ENCODE measurements around the gene SYTL4. TPM values are rescaled to one million over a fixed set of nuclear protein-coding genes. Genes with fewer than 3 reads are reported as not detected.
"Not testable (repeated sequence)": the region's sequence is repeated elsewhere in the genome, so short reads cannot be mapped to it uniquely, and the experiment has no call there.

The SYTL4 gene
- total RNA-seq (2022) (1.9 and 2.1 TPM in 2 replicates), Bru-seq, nascent RNA (percentile 26 among the genes with signal in this experiment), BruChase-seq, experiment 1, labeled RNA remaining after a 6-hour chase (percentile 34 among the genes with signal in this experiment), BruChase-seq, experiment 2, labeled RNA remaining after a 2-hour chase (percentile 33 among the genes with signal in this experiment)
- long read RNA-seq, result 0 reads

- ChIA-PET CTCF (interaction anchor here (0.5 to 2.7 kb wide), 7 partner anchors 19 to 89 kb away, joined by 3 to 17 read pairs (median 3); partner anchors contain the start of gene CSTF2), POLR2A (interaction anchor here (0.9 to 1.2 kb wide), 2 partner anchors 10 to 13 kb away, joined by 3 to 4 read pairs; no protein-coding TSS in a partner anchor)
- Mint-ChIP-seq H3K4me3 (ENCODE audit: unreplicated experiment) (peak within 1 kb of the TSS; percentile 84), H3K36me3 (ENCODE audit: insufficient read depth, unreplicated experiment) (peaks cover 5% of the 10 kb centered on the region), H3K27ac (ENCODE audit: low read depth, unreplicated experiment) (no peak within 1 kb of the TSS), H3K9me3 (ENCODE audit: unreplicated experiment) (no peaks in the 10 kb centered on the region), H3K27me3 (ENCODE audit: insufficient read depth, unreplicated experiment) (peaks cover 68% of the 10 kb centered on the region), H3K4me1 (ENCODE audit: insufficient read depth, unreplicated experiment) (no peaks in the 10 kb centered on the region)
- no TSS peak for BruUV-seq (replicated peaks)
- TF ChIP-seq, protein P1, sequence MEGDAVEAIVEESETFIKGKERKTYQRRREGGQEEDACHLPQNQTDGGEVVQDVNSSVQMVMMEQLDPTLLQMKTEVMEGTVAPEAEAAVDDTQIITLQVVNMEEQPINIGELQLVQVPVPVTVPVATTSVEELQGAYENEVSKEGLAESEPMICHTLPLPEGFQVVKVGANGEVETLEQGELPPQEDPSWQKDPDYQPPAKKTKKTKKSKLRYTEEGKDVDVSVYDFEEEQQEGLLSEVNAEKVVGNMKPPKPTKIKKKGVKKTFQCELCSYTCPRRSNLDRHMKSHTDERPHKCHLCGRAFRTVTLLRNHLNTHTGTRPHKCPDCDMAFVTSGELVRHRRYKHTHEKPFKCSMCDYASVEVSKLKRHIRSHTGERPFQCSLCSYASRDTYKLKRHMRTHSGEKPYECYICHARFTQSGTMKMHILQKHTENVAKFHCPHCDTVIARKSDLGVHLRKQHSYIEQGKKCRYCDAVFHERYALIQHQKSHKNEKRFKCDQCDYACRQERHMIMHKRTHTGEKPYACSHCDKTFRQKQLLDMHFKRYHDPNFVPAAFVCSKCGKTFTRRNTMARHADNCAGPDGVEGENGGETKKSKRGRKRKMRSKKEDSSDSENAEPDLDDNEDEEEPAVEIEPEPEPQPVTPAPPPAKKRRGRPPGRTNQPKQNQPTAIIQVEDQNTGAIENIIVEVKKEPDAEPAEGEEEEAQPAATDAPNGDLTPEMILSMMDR (IDR thresholded peaks at IDR 0.05; ENCODE audit: unreplicated experiment), result no peak
- intact Hi-C loops (cut with micrococcal nuclease), result no loop called here
- DNase-seq (ENCODE audit: unreplicated experiment), result peak; percentile 15
Measured at GRCh38 chrX:100731441-100732281, at the start of gene SYTL4. TSS of gene SYTL4 (minus strand) at chrX:100732121. CDS start at chrX:100702037, 30,084 bp downstream.

- intact Hi-C loops (cut with micrococcal nuclease); H3K27ac Mint-ChIP-seq (ENCODE audit: low read depth, unreplicated experiment); H3K36me3 Mint-ChIP-seq (ENCODE audit: insufficient read depth, unreplicated experiment); DNase-seq (ENCODE audit: unreplicated experiment); H3K9me3 Mint-ChIP-seq (ENCODE audit: unreplicated experiment); BruUV-seq (replicated peaks); H3K4me3 Mint-ChIP-seq (ENCODE audit: unreplicated experiment); H3K4me1 Mint-ChIP-seq (ENCODE audit: insufficient read depth, unreplicated experiment): not testable (repeated sequence)
- POLR2A ChIA-PET, result interaction anchor here (1.1 kb wide), 1 partner anchor 84 kb away, joined by 3 read pairs; no protein-coding TSS in a partner anchor
- CTCF ChIA-PET, result interaction anchor here (0.6 to 9.2 kb wide), 38 partner anchors 8 to 398 kb away, joined by 3 to 144 read pairs (median 5); partner anchors contain the start of gene SYTL4
- peaks cover 70% of the 10 kb centered on the region for H3K27me3 Mint-ChIP-seq (ENCODE audit: insufficient read depth, unreplicated experiment)
Measured at GRCh38 chrX:100769439-100769838, 37.5 kb upstream of the SYTL4 start.

GRCh38 chrX:100768679-100769338, 36.9 kb upstream of the SYTL4 start:
- peaks cover 65% of the 10 kb centered on the region for H3K27me3 Mint-ChIP-seq (ENCODE audit: insufficient read depth, unreplicated experiment)
- ChIA-PET POLR2A (interaction anchor here (0.6 kb wide), 1 partner anchor 98 kb away, joined by 4 read pairs; no protein-coding TSS in a partner anchor), CTCF (interaction anchor here (0.6 to 9.2 kb wide), 54 partner anchors 8 to 547 kb away, joined by 3 to 144 read pairs (median 4); partner anchors contain the start of gene SYTL4)
- no TSS peak for BruUV-seq (replicated peaks)
- no peak overlapping the region for H3K4me3 Mint-ChIP-seq (ENCODE audit: unreplicated experiment)
- H3K36me3 Mint-ChIP-seq (ENCODE audit: insufficient read depth, unreplicated experiment), result no peaks in the 10 kb centered on the region
- TF ChIP-seq, protein P1 (IDR thresholded peaks at IDR 0.05; ENCODE audit: unreplicated experiment), result peak; percentile 100
- no peaks in the 10 kb centered on the region for H3K9me3 Mint-ChIP-seq (ENCODE audit: unreplicated experiment)
- H3K4me1 Mint-ChIP-seq (ENCODE audit: insufficient read depth, unreplicated experiment), result no peaks in the 10 kb centered on the region
- DNase-seq (ENCODE audit: unreplicated experiment), result peak; percentile 86
- no peak overlapping the region for H3K27ac Mint-ChIP-seq (ENCODE audit: low read depth, unreplicated experiment)
- intact Hi-C loops (cut with micrococcal nuclease), result loop anchor here (1.0 kb wide), 3 partner anchors 84 to 257 kb away; no protein-coding TSS in a partner anchor

- Mint-ChIP-seq H3K27me3 (ENCODE audit: insufficient read depth, unreplicated experiment) (peaks cover 88% of the 10 kb centered on the region), H3K9me3 (ENCODE audit: unreplicated experiment) (no peaks in the 10 kb centered on the region), H3K4me1 (ENCODE audit: insufficient read depth, unreplicated experiment) (peaks cover 7% of the 10 kb centered on the region), H3K4me3 (ENCODE audit: unreplicated experiment) (no peak overlapping the region), H3K36me3 (ENCODE audit: insufficient read depth, unreplicated experiment) (no peaks in the 10 kb centered on the region), H3K27ac (ENCODE audit: low read depth, unreplicated experiment) (no peak overlapping the region)
- no peak for DNase-seq (ENCODE audit: unreplicated experiment)
- intact Hi-C loops (cut with micrococcal nuclease), result no loop called here
- ChIA-PET POLR2A (no interaction called here), CTCF (interaction anchor here (0.6 to 1.2 kb wide), 3 partner anchors 15 to 19 kb away, joined by 4 to 8 read pairs (median 5); partner anchors contain the start of gene SYTL4)
- BruUV-seq (replicated peaks), result no TSS peak
- TF ChIP-seq, protein P1 (IDR thresholded peaks at IDR 0.05; ENCODE audit: unreplicated experiment), result no peak
Measured at GRCh38 chrX:100750883-100751282, 19.0 kb upstream of the SYTL4 start.

All from MCF 10A (cell line).